ENCODE results near the gene TIAM1.

- TF ChIP-seq POLR2A (IDR thresholded peaks at IDR 0.05; ENCODE audit: extremely low read depth, insufficient read length) (no peak), CTCF (IDR thresholded peaks at IDR 0.05; ENCODE audit: low read depth, low read length) (no peak), MYC (IDR thresholded peaks at IDR 0.05; ENCODE audit: low read depth, low read length) (no peak)
- TF ChIP-seq, protein P1, sequence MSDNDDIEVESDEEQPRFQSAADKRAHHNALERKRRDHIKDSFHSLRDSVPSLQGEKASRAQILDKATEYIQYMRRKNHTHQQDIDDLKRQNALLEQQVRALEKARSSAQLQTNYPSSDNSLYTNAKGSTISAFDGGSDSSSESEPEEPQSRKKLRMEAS (IDR thresholded peaks at IDR 0.05; ENCODE audit: low read depth, low read length) = no peak
Measured at GRCh38 chr21:31298618-31299269, 45.3 kb downstream of the TIAM1 start.
